GM19467 (cell line): ENCODE data around the gene ARAP3.

Experiments used
- ATAC-seq: cut with Tn5 transposase; IDR thresholded peaks from one replicate; pipeline ENCODE4 v1.9.1; 2021; ENCODE audit warnings: mild to moderate bottlenecking, moderate library complexity; ENCODE audit not compliant: unreplicated experiment

Gene ARAP3

GRCh38 chr5:141704782-141705297, 22.8 kb upstream of the ARAP3 start:
- ATAC-seq, result no peak

GRCh38 chr5:141703133-141703561, 21.1 kb upstream of the ARAP3 start:
- ATAC-seq, result no peak

- ATAC-seq, result peak; percentile 48
These were observed 19.5 kb upstream of the ARAP3 start for GRCh38 chr5:141701360-141702119.

- ATAC-seq, result no peak
These were observed 15.6 kb upstream of the ARAP3 start for GRCh38 chr5:141697586-141697985.

- no peak for ATAC-seq
These were observed 14.4 kb upstream of the ARAP3 start for GRCh38 chr5:141696431-141696830.

- ATAC-seq, result no peak
These were observed 13.7 kb upstream of the ARAP3 start for GRCh38 chr5:141695627-141696215.

- no peak for ATAC-seq
These were observed 12.4 kb upstream of the ARAP3 start for GRCh38 chr5:141694479-141694878.

- ATAC-seq, result no peak
These were observed 11.1 kb upstream of the ARAP3 start for GRCh38 chr5:141692919-141693725.

- ATAC-seq, result no peak
These were observed 10.5 kb upstream of the ARAP3 start for GRCh38 chr5:141692533-141692888.

GRCh38 chr5:141691867-141692532, 10.0 kb upstream of the ARAP3 start:
- ATAC-seq, result peak; percentile 95

GRCh38 chr5:141691286-141691866, 9.3 kb upstream of the ARAP3 start:
- ATAC-seq, result no peak

- ATAC-seq, result no peak
These were observed 4.8 kb upstream of the ARAP3 start for GRCh38 chr5:141686648-141687416.

GRCh38 chr5:141685591-141685990, 3.6 kb upstream of the ARAP3 start:
- ATAC-seq, result no peak

- no peak for ATAC-seq
These were observed 1.6 kb upstream of the ARAP3 start for GRCh38 chr5:141683596-141684141.

GRCh38 chr5:141681295-141681694, 735 bp downstream of the ARAP3 start:
- no peak for ATAC-seq

- no peak for ATAC-seq
These were observed 1.3 kb downstream of the ARAP3 start for GRCh38 chr5:141680751-141681201.

GRCh38 chr5:141680178-141680577, 1.9 kb downstream of the ARAP3 start:
- no peak for ATAC-seq

GRCh38 chr5:141677415-141677814, 4.6 kb downstream of the ARAP3 start:
- ATAC-seq, result no peak

GRCh38 chr5:141675672-141676071, 6.4 kb downstream of the ARAP3 start:
- ATAC-seq, result no peak

- ATAC-seq, result no peak
These were observed 7.3 kb downstream of the ARAP3 start for GRCh38 chr5:141674747-141675146.
